ENCODE data around the gene ACCSL.
A peak's percentile ranks its signal among the peaks of the same experiment; 100 is the strongest.

The ACCSL gene

DNA sequence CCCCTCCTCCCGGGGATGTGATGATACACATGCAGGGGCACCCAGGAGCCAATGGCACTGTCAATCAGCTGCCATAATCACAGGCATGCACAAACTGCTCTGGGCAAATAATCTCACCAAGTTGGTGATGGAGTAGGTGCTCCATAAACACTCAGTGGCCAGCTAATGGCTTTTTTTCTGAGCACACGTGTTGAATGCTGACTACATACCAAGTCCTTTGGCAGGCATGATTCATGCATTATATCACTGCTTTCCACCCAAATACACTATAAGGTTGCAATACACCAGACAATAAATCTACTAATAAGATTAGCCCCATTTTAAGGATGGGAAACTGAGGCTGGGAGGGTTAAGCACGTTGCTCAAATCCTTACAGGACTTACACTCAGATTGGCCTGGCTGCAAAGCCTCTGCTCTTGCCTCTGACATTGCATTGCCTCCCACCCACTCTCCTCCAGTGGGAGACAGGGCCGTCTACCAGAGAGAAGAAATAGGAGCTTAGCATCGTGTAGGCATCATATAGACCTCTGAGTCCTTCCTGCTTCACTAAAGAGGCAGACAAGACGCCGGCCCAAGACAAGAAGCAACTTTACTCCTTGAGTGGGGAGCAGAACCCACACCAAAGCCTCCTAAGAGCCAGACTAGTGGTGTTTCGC lies 32.7 kb upstream of the ACCSL start:
- no peak for TF ChIP-seq ZNF70 (CRISPR knock-in tag; IDR thresholded peaks at IDR 0.05)
- TF ChIP-seq, protein P1, sequence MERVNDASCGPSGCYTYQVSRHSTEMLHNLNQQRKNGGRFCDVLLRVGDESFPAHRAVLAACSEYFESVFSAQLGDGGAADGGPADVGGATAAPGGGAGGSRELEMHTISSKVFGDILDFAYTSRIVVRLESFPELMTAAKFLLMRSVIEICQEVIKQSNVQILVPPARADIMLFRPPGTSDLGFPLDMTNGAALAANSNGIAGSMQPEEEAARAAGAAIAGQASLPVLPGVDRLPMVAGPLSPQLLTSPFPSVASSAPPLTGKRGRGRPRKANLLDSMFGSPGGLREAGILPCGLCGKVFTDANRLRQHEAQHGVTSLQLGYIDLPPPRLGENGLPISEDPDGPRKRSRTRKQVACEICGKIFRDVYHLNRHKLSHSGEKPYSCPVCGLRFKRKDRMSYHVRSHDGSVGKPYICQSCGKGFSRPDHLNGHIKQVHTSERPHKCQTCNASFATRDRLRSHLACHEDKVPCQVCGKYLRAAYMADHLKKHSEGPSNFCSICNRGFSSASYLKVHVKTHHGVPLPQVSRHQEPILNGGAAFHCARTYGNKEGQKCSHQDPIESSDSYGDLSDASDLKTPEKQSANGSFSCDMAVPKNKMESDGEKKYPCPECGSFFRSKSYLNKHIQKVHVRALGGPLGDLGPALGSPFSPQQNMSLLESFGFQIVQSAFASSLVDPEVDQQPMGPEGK (CRISPR knock-in tag; IDR thresholded peaks at IDR 0.05; ENCODE audit: borderline replicate concordance) = no peak
- TF ChIP-seq RARB (CRISPR knock-in tag; IDR thresholded peaks at IDR 0.05) = no peak
- no peak for TF ChIP-seq ISL1 (CRISPR knock-in tag; IDR thresholded peaks at IDR 0.05)
- no peak for TF ChIP-seq ZFP3 (CRISPR knock-in tag; IDR thresholded peaks at IDR 0.05)
- TF ChIP-seq, protein P2, sequence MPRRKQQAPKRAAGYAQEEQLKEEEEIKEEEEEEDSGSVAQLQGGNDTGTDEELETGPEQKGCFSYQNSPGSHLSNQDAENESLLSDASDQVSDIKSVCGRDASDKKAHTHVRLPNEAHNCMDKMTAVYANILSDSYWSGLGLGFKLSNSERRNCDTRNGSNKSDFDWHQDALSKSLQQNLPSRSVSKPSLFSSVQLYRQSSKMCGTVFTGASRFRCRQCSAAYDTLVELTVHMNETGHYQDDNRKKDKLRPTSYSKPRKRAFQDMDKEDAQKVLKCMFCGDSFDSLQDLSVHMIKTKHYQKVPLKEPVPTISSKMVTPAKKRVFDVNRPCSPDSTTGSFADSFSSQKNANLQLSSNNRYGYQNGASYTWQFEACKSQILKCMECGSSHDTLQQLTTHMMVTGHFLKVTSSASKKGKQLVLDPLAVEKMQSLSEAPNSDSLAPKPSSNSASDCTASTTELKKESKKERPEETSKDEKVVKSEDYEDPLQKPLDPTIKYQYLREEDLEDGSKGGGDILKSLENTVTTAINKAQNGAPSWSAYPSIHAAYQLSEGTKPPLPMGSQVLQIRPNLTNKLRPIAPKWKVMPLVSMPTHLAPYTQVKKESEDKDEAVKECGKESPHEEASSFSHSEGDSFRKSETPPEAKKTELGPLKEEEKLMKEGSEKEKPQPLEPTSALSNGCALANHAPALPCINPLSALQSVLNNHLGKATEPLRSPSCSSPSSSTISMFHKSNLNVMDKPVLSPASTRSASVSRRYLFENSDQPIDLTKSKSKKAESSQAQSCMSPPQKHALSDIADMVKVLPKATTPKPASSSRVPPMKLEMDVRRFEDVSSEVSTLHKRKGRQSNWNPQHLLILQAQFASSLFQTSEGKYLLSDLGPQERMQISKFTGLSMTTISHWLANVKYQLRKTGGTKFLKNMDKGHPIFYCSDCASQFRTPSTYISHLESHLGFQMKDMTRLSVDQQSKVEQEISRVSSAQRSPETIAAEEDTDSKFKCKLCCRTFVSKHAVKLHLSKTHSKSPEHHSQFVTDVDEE (CRISPR knock-in tag; IDR thresholded peaks at IDR 0.05) = no peak
- TF ChIP-seq ESRRG (CRISPR knock-in tag; IDR thresholded peaks at IDR 0.05) = no peak
- no peak for TF ChIP-seq ZNF8 (CRISPR knock-in tag; IDR thresholded peaks at IDR 0.05)
- no peak for TF ChIP-seq CSDC2 (CRISPR knock-in tag; IDR thresholded peaks at IDR 0.05)
- TF ChIP-seq, protein P3, sequence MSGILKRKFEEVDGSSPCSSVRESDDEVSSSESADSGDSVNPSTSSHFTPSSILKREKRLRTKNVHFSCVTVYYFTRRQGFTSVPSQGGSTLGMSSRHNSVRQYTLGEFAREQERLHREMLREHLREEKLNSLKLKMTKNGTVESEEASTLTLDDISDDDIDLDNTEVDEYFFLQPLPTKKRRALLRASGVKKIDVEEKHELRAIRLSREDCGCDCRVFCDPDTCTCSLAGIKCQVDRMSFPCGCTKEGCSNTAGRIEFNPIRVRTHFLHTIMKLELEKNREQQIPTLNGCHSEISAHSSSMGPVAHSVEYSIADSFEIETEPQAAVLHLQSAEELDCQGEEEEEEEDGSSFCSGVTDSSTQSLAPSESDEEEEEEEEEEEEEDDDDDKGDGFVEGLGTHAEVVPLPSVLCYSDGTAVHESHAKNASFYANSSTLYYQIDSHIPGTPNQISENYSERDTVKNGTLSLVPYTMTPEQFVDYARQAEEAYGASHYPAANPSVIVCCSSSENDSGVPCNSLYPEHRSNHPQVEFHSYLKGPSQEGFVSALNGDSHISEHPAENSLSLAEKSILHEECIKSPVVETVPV (CRISPR knock-in tag; IDR thresholded peaks at IDR 0.05) = no peak
- no peak for TF ChIP-seq TOX (CRISPR knock-in tag; IDR thresholded peaks at IDR 0.05; ENCODE audit: borderline replicate concordance)
- no peak for TF ChIP-seq PPARA (CRISPR knock-in tag; IDR thresholded peaks at IDR 0.05; ENCODE audit: borderline replicate concordance)
- no peak for TF ChIP-seq ARNTL (CRISPR knock-in tag; IDR thresholded peaks at IDR 0.05; ENCODE audit: borderline replicate concordance, low read depth)
- TF ChIP-seq BACH2 (CRISPR knock-in tag; IDR thresholded peaks at IDR 0.05; ENCODE audit: borderline replicate concordance) = no peak
- no peak for TF ChIP-seq GLIS3 (CRISPR knock-in tag; IDR thresholded peaks at IDR 0.05)
- TF ChIP-seq ZNF565 (CRISPR knock-in tag; conservative IDR thresholded peaks at IDR 0.05; ENCODE audit: low read depth) = no peak
- no peak for ATAC-seq

DNA sequence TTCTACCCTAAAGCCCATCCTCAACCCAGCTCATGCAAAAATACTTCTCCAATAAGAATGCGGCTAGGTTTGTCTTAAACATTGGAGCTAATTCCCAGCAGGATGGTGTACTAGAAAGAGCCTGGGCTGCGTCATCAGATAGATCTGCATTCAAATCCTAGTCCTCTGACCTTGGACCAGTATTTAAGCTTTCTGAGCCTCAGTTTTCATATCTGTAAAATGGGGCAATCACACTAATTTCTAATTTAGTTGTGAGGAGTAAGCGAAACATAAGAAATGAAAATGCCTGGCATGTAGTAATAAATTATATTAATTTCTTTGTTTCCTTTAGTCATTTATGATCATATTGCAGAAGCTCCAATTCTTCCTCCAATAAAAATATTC lies 32.2 kb upstream of the ACCSL start:
- no peak for ATAC-seq
- TF ChIP-seq, protein P4, sequence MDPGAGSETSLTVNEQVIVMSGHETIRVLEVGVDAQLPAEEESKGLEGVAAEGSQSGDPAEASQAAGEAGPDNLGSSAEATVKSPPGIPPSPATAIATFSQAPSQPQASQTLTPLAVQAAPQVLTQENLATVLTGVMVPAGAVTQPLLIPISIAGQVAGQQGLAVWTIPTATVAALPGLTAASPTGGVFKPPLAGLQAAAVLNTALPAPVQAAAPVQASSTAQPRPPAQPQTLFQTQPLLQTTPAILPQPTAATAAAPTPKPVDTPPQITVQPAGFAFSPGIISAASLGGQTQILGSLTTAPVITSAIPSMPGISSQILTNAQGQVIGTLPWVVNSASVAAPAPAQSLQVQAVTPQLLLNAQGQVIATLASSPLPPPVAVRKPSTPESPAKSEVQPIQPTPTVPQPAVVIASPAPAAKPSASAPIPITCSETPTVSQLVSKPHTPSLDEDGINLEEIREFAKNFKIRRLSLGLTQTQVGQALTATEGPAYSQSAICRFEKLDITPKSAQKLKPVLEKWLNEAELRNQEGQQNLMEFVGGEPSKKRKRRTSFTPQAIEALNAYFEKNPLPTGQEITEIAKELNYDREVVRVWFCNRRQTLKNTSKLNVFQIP (CRISPR knock-in tag; IDR thresholded peaks at IDR 0.05; ENCODE audit: borderline replicate concordance, low read depth) = no peak

DNA sequence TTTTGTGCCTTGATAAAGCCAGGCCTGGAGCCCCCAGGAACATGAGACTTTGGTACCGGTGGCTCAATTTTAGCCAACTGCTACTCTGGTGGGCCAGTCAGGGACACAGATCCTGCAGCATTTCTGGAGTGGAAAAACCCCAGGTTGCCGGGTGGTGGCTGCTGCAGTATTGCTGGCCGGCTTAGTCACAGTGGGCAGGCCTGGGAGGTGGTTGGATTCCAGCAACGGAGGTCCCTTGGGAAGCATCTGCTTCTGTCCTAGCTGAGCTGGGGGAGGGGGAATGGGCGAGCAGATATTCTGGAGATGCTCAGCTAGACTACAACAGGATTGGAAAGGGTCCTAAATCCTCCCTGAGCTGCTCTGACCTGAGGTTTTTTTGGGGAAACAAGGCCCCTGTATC lies 31.6 kb upstream of the ACCSL start:
- peak; percentile 74 for ATAC-seq
- no peak for TF ChIP-seq ZFP30 (CRISPR knock-in tag; IDR thresholded peaks at IDR 0.05)
- TF ChIP-seq, protein P1 (CRISPR knock-in tag; IDR thresholded peaks at IDR 0.05; ENCODE audit: borderline replicate concordance) = no peak
- TF ChIP-seq, protein P4 (CRISPR knock-in tag; IDR thresholded peaks at IDR 0.05; ENCODE audit: borderline replicate concordance, low read depth) = no peak
- TF ChIP-seq PPARA (CRISPR knock-in tag; IDR thresholded peaks at IDR 0.05; ENCODE audit: borderline replicate concordance) = no peak
- TF ChIP-seq TOX (CRISPR knock-in tag; IDR thresholded peaks at IDR 0.05; ENCODE audit: borderline replicate concordance) = no peak
- TF ChIP-seq, protein P2 (CRISPR knock-in tag; IDR thresholded peaks at IDR 0.05) = no peak
- TF ChIP-seq, protein P5, sequence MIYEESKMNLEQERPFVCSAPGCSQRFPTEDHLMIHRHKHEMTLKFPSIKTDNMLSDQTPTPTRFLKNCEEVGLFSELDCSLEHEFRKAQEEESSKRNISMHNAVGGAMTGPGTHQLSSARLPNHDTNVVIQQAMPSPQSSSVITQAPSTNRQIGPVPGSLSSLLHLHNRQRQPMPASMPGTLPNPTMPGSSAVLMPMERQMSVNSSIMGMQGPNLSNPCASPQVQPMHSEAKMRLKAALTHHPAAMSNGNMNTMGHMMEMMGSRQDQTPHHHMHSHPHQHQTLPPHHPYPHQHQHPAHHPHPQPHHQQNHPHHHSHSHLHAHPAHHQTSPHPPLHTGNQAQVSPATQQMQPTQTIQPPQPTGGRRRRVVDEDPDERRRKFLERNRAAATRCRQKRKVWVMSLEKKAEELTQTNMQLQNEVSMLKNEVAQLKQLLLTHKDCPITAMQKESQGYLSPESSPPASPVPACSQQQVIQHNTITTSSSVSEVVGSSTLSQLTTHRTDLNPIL (CRISPR knock-in tag; IDR thresholded peaks at IDR 0.05; ENCODE audit: low read depth) = no peak
- TF ChIP-seq ZNF8 (CRISPR knock-in tag; IDR thresholded peaks at IDR 0.05) = no peak
- TF ChIP-seq, protein P3 (CRISPR knock-in tag; IDR thresholded peaks at IDR 0.05) = no peak
